Testis (tissue), 2 donors: ENCODE measurements around the gene MAS1.

Experiments used
- CTCF ChIP-seq, 3 experiments: fragments of 450-650 bp in 2 of 3; fragments of 200-600 bp in 1 of 3; sonication (generic) in 1 of 3; IDR thresholded peaks; one replicate each; pipeline ENCODE4 v1.5.1; 2016 to 2019; ENCODE audit warnings: antibody characterized with exemption in 3 of 3, mild to moderate bottlenecking in 2 of 3, moderate library complexity in 1 of 3
- POLR2A ChIP-seq: fragments of 450-650 bp; IDR thresholded peaks from one replicate; pipeline ENCODE4 v1.6.1; 2017; ENCODE audit warnings: antibody characterized with exemption, mild to moderate bottlenecking, moderate library complexity

DNA sequence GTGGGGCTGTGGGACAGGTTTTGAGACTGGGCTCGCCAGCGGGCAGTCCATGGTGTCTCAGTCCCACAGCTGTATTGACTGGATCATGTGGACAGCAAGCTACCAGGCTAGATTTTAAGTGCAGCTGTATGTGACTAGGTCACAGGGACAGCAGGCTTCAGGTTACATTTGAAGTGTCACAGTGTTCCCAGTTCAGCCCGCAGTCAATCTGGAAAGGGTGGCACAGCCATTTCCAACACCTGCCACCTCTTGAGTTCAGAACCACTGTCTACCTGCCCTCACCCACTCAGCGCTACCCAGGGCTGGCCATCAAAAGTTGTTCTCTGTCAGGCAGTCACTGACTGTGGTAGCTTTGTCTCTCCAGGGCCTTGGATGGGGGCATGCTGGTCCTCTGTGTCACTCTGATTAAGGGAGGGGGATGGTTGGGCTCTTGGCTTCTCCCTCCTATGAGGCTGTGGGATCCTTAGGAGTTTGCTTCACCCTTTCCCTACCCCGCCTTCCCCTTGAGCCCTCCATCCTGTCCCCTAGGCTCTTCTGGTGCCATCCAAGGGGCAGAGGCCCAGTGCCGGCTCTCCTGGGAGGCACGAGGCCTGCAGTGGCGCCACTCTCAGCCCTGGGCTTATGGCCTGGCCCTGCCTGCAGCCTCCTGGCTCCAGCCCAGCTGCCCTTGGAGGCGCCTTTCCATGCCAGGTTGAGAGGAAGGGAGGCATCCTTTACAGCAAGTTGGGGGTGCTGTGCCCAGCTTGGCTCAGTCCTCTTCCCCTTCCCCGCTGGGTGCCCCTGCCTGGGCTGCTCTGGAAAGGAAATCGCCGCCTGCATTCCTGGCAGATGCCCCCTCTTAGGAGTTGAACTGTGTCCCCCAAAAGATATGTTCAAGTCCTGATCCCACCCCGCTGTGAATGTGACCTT lies 45.8 kb upstream of the MAS1 start:
- TF ChIP-seq CTCF (IDR thresholded peaks at IDR 0.05), result no peak
- no peak for TF ChIP-seq POLR2A
